SU-DHL-6 (cell line): ENCODE measurements around the gene DDX56.

ENCODE experiments used
- H2AFZ ChIP-seq: fragments of 200-600 bp; sonication (generic); 2 replicates; pipeline ENCODE4 v1.6.1; 2014; ENCODE audit warnings: low read depth, mild to moderate bottlenecking, moderate library complexity, mixed read lengths, antibody characterized with exemption, low read length; ENCODE audit not compliant: severe bottlenecking
- H3F3A ChIP-seq: fragments of 200-600 bp; shearing (Covaris generic); 2 replicates; pipeline ENCODE4 v1.6.0; 2016; ENCODE audit warnings: antibody characterized with exemption, mild to moderate bottlenecking; ENCODE audit not compliant: insufficient read depth
- H3K27ac ChIP-seq: fragments of 200-600 bp; sonication (generic); 2 replicates; pipeline ENCODE4 v1.5.1; 2016; ENCODE audit warnings: low read depth, mild to moderate bottlenecking, low read length, moderate library complexity, mixed read lengths
- H3K27me3 ChIP-seq: fragments of 200-600 bp; sonication (generic), shearing (Covaris generic); 2 replicates; pipeline ENCODE4 v1.6.0; 2014; ENCODE audit warnings: mild to moderate bottlenecking, low read length
- H3K36me3 ChIP-seq: fragments of 200-600 bp; sonication (generic); 2 replicates; pipeline ENCODE4 v1.6.1; 2014; ENCODE audit warnings: mild to moderate bottlenecking, low read length, mixed read lengths
- H3K4me2 ChIP-seq: fragments of 300-600, 200-600 bp; shearing (Covaris generic), sonication (generic); 2 replicates; pipeline ENCODE4 v1.6.0; 2014; ENCODE audit warnings: low read length, low read depth, mild to moderate bottlenecking; ENCODE audit not compliant: poor library complexity, severe bottlenecking
- H3K4me3 ChIP-seq: fragments of 200-600 bp; sonication (generic); 2 replicates; pipeline ENCODE4 v1.5.1; 2014; ENCODE audit warnings: antibody characterized with exemption, low read length, mild to moderate bottlenecking, mixed read lengths; ENCODE audit not compliant: insufficient read depth, poor library complexity, severe bottlenecking
- H3K79me2 ChIP-seq: fragments of 200-600 bp; sonication (generic); 2 replicates; pipeline ENCODE4 v1.6.1; 2014; ENCODE audit warnings: mild to moderate bottlenecking, low read length, moderate library complexity; ENCODE audit not compliant: insufficient read depth
- H3K9ac ChIP-seq: fragments of 200-600 bp; sonication (generic); 2 replicates; pipeline ENCODE4 v1.7.0; 2014; ENCODE audit warnings: mild to moderate bottlenecking, low read length
- H3K9me2 ChIP-seq: fragments of 200-600 bp; sonication (generic); replicated peaks from 2 replicates; pipeline ENCODE4 v1.6.1; 2014; ENCODE audit warnings: low read length; ENCODE audit not compliant: insufficient read depth
- H3K9me3 ChIP-seq: fragments of 200-600 bp; sonication (generic); 2 replicates; pipeline ENCODE4 v1.6.1; 2014; ENCODE audit warnings: low read length, mixed read lengths; ENCODE audit not compliant: insufficient read depth
- H4K20me1 ChIP-seq: fragments of 200-600 bp; sonication (generic); 2 replicates; pipeline ENCODE4 v1.6.1; 2014; ENCODE audit warnings: low read depth, mild to moderate bottlenecking, antibody characterized with exemption, low read length, moderate library complexity, mixed read lengths
- EZH2phosphoT487 ChIP-seq: fragments of 200-600 bp; sonication (generic), shearing (Covaris generic); conservative IDR thresholded peaks from 2 replicates; pipeline ENCODE4 v1.6.1; 2018; ENCODE audit warnings: mild to moderate bottlenecking, antibody characterized with exemption, low read length, moderate library complexity, mixed read lengths
- TF ChIP-seq, protein P1 (sequence below): fragments of 200-600 bp; sonication (generic); IDR thresholded peaks from one replicate; pipeline ENCODE4 v1.5.1; 2017; ENCODE audit warnings: antibody characterized with exemption, mild to moderate bottlenecking, low read length, moderate library complexity; ENCODE audit not compliant: insufficient read depth, poor library complexity, severe bottlenecking

The DDX56 gene

DNA sequence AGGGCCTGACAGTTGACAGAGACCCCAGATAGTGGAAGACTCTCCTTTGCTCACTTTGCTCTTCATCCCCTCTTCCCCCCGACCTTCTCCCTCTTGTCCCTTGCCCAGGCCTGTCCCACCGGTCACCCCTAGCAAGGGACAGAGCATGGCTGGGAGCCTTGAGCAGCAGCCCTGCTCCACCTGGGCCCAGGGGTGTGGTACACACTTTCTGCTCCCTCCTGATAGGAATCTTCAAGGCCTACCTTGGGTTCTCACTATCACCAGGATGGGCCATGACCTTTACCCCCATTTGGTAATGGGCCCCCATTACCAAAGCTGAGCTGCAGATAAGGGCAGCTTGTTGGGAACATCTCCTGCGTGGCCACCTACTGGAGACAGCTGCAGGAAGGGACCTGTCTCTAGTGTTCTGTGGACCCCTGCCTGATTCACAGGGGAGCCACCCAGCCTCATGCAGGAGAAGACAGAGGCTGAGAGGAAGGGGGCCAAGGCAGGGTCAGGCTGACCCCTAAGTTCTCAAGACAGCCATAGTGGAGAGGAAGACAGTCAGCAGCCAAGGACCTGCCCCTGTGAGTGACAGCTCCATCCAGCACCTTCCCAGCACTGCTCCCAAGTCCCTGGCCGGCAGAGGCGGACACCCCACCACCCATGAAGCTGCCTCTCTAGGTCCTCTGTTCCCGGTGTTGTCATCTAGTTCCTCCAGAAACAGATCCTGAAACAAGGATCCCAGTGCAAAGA, 31.7 kb downstream of the DDX56 start:
- no peak overlapping the region for H3K27ac ChIP-seq
- no peaks in the 10 kb centered on the region for H3K27me3 ChIP-seq
- no peaks in the 10 kb centered on the region for H3K79me2 ChIP-seq
- no peaks in the 10 kb centered on the region for H3K9me3 ChIP-seq
- H3F3A ChIP-seq: no peaks in the 10 kb centered on the region
- no peaks in the 10 kb centered on the region for H3K9me2 ChIP-seq
- no peak overlapping the region for H2AFZ ChIP-seq
- H3K9ac ChIP-seq: no peak overlapping the region
- H3K4me2 ChIP-seq: no peak overlapping the region
- TF ChIP-seq, protein P1, sequence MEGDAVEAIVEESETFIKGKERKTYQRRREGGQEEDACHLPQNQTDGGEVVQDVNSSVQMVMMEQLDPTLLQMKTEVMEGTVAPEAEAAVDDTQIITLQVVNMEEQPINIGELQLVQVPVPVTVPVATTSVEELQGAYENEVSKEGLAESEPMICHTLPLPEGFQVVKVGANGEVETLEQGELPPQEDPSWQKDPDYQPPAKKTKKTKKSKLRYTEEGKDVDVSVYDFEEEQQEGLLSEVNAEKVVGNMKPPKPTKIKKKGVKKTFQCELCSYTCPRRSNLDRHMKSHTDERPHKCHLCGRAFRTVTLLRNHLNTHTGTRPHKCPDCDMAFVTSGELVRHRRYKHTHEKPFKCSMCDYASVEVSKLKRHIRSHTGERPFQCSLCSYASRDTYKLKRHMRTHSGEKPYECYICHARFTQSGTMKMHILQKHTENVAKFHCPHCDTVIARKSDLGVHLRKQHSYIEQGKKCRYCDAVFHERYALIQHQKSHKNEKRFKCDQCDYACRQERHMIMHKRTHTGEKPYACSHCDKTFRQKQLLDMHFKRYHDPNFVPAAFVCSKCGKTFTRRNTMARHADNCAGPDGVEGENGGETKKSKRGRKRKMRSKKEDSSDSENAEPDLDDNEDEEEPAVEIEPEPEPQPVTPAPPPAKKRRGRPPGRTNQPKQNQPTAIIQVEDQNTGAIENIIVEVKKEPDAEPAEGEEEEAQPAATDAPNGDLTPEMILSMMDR: no peak
- TF ChIP-seq EZH2phosphoT487: no peak
- no peaks in the 10 kb centered on the region for H3K36me3 ChIP-seq
- H3K4me3 ChIP-seq: no peak overlapping the region
- H4K20me1 ChIP-seq: no peaks in the 10 kb centered on the region

DNA sequence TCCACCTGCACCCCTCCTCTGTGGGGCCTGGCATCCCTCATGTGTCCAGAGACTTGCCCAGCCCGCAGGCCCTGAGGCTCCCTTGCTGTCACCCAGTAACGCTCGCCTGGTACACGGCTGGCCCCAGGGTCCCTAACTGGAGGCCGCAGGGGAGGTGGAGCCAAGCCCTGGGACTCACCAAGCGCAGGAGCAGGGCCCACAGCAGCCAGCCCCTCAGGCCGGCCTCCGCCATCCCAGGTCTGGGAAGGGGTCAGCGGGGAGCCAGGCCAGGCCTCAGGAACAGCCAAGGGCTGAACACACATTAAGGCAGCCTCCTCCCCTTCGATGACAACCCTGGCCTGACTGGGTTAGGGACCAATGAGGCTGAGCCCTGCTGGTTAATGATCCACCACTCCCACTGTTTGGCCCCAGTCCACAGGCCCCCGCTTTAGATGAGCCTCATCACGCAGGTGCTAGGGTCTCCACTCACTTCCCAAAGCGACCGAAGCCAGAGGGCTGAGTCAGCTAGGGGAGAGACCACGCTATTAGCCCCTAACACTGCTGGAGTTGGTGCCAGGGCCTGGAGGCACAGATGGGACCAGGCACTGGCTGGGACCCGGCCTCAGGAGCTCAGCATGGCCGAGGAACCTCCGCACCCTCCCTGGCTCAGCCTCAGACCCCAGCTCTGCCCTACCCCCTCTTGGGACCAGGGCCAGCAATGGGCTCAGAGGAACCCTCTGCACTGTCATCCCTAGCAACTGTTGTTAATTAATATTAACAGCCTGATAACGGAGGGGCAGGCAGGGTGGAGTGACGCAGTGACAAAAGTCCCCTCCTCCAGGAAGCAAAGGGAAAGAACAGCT, 32.5 kb downstream of the DDX56 start, which contains the start of gene NPC1L1:
Gene NPC1L1, minus strand, starts transcription at position 303 of the 842 bp plus-strand sequence. Its CDS starts 71 bp downstream, at position 232.
- Histone ChIP-seq H3K4me2 (no peak within 1 kb of the TSS), H3K9ac (no peak within 1 kb of the TSS), H2AFZ (no peak within 1 kb of the TSS), H3K27me3 (no peaks in the 10 kb centered on the region), H3K79me2 (no peaks in the 10 kb centered on the region), H3K27ac (no peak within 1 kb of the TSS), H3F3A (no peaks in the 10 kb centered on the region), H3K9me3 (no peaks in the 10 kb centered on the region), H4K20me1 (no peaks in the 10 kb centered on the region), H3K36me3 (no peaks in the 10 kb centered on the region), H3K9me2 (no peaks in the 10 kb centered on the region), H3K4me3 (no peak within 1 kb of the TSS)
- TF ChIP-seq, protein P1: no peak
- TF ChIP-seq EZH2phosphoT487: no peak

DNA sequence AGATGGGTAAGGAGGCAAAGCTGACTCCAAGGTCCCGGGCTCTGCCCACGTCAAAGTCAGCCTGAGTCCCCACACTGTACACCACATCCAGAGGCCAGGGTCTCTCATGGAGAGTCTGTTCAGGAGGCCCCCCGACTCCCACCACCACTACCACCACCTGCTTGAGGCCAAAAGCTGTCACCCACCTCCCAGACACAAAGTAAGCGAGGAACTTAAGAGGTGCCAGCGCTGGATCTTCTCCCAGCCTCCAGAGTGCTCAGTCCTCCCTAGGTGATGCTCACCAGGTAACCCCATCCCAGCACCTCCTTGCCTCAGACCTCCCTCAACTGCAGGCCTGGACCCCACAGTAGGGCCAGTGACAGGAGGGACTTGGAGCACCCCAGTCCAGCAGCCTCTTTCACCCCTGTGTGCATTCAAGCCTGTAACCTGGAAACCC, 33.1 kb downstream of the DDX56 start:
- H3K9me3 ChIP-seq: no peaks in the 10 kb centered on the region
- H2AFZ ChIP-seq: no peak overlapping the region
- H3K27me3 ChIP-seq: no peaks in the 10 kb centered on the region
- no peaks in the 10 kb centered on the region for H3F3A ChIP-seq
- H3K4me2 ChIP-seq: no peak overlapping the region
- H3K36me3 ChIP-seq: no peaks in the 10 kb centered on the region
- no peaks in the 10 kb centered on the region for H3K79me2 ChIP-seq
- H3K27ac ChIP-seq: no peak overlapping the region
- no peak overlapping the region for H3K9ac ChIP-seq
- no peaks in the 10 kb centered on the region for H4K20me1 ChIP-seq
- no peak overlapping the region for H3K4me3 ChIP-seq
- TF ChIP-seq, protein P1: no peak
- TF ChIP-seq EZH2phosphoT487: no peak
- H3K9me2 ChIP-seq: no peaks in the 10 kb centered on the region
